ENCODE results near the gene LRP5.

The LRP5 gene

GRCh38 chr11:68345776-68346461 is 33.5 kb downstream of the LRP5 start:
- no peak for TF ChIP-seq CTCF (IDR thresholded peaks at IDR 0.05; ENCODE audit: borderline replicate concordance, insufficient read depth, low read depth, low read length)
- no peak overlapping the region for H3K4me3 ChIP-seq (ENCODE audit: low read depth, low read length)

DNA sequence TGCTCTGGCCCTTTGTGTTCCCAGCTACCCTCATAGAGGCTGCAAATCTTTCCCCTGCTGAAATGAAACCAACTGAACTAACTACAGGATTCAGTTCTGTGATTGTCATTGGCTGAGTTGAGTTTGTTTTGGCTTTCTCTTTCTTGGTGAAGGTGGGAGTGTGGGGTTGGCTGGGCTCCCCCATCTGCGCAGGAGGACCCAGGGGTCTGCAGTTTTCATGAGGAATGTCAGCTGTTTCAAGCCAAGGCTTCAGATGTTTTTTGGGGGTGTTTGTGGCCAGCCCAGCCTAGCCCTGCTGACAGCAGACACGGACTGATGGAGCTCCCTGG is 34.0 kb downstream of the LRP5 start:
- H3K4me3 ChIP-seq (ENCODE audit: low read depth, low read length) = no peak overlapping the region

DNA sequence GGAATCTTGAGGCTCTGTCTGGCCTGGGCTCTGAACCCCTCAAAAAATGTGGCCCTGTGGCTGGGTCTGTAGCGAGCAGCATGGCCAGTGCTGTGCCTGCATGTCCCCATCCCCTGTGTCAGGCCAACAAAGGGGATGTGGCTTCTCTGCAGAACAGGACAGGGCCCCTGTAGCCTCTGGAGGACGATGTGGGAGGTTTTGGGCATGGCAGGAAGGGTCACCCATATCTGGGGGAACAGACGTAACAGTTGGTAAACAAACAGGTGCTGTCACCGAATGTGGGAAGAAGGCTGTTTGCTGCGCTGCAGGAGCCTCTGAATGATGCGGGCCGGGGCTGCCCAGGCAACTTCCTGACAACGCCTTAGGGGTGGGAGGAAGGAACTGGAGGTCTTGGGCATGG is 35.0 kb downstream of the LRP5 start:
- no peak for TF ChIP-seq CTCF (IDR thresholded peaks at IDR 0.05; ENCODE audit: borderline replicate concordance, insufficient read depth, low read depth, low read length)
- no peak overlapping the region for H3K4me3 ChIP-seq (ENCODE audit: low read depth, low read length)

More for the DNA sequence above, 34.0 kb downstream of the LRP5 start:
- no peak for TF ChIP-seq CTCF (IDR thresholded peaks at IDR 0.05; ENCODE audit: borderline replicate concordance, insufficient read depth, low read depth, low read length)

GRCh38 chr11:68347841-68348240 is 35.5 kb downstream of the LRP5 start:
- TF ChIP-seq CTCF (IDR thresholded peaks at IDR 0.05; ENCODE audit: borderline replicate concordance, insufficient read depth, low read depth, low read length) = no peak
- no peak overlapping the region for H3K4me3 ChIP-seq (ENCODE audit: low read depth, low read length)

GRCh38 chr11:68349461-68350249 is 37.3 kb downstream of the LRP5 start:
- no peak for TF ChIP-seq CTCF (IDR thresholded peaks at IDR 0.05; ENCODE audit: borderline replicate concordance, insufficient read depth, low read depth, low read length)
- H3K4me3 ChIP-seq (ENCODE audit: low read depth, low read length) = no peak overlapping the region

GRCh38 chr11:68350759-68351449 is 38.5 kb downstream of the LRP5 start:
- no peak for TF ChIP-seq CTCF (IDR thresholded peaks at IDR 0.05; ENCODE audit: borderline replicate concordance, insufficient read depth, low read depth, low read length)
- H3K4me3 ChIP-seq (ENCODE audit: low read depth, low read length) = no peak overlapping the region
